ENCODE measurements around the gene DCLRE1B.

Gene DCLRE1B

GRCh38 chr1:113887402-113888175 is 17.5 kb upstream of the DCLRE1B start, which contains the start of gene BCL2L15:
Gene BCL2L15, minus strand, starts transcription at chr1:113887581. Its CDS starts 206 bp downstream, at chr1:113887375.
- no peak for DNase-seq (ENCODE audit: low read depth)

- no peak for DNase-seq (ENCODE audit: low read depth)
Observed at GRCh38 chr1:113890816-113891215, 14.3 kb upstream of the DCLRE1B start.

GRCh38 chr1:113891631-113892220 is 13.4 kb upstream of the DCLRE1B start:
- no peak for DNase-seq (ENCODE audit: low read depth)

- DNase-seq (ENCODE audit: low read depth): no peak
Observed at GRCh38 chr1:113893267-113893666, 11.9 kb upstream of the DCLRE1B start.

GRCh38 chr1:113895098-113895497 is 10.0 kb upstream of the DCLRE1B start:
- DNase-seq (ENCODE audit: low read depth): no peak

GRCh38 chr1:113895961-113896360 is 9.2 kb upstream of the DCLRE1B start:
- DNase-seq (ENCODE audit: low read depth): no peak

GRCh38 chr1:113898241-113898814 is 6.8 kb upstream of the DCLRE1B start:
- no peak for DNase-seq (ENCODE audit: low read depth)

GRCh38 chr1:113899111-113899510 is 6.0 kb upstream of the DCLRE1B start:
- DNase-seq (ENCODE audit: low read depth): no peak

GRCh38 chr1:113901191-113901590 is 3.9 kb upstream of the DCLRE1B start:
- DNase-seq (ENCODE audit: low read depth): no peak

GRCh38 chr1:113903501-113904292 is 1.4 kb upstream of the DCLRE1B start:
- DNase-seq (ENCODE audit: low read depth): no peak

- no peak for DNase-seq (ENCODE audit: low read depth)
Observed at GRCh38 chr1:113904293-113904673, 843 bp upstream of the DCLRE1B start.

- DNase-seq (ENCODE audit: low read depth): no peak
Observed at GRCh38 chr1:113905435-113905861, 322 bp downstream of the DCLRE1B start.

GRCh38 chr1:113912594-113913311 is 7.6 kb downstream of the DCLRE1B start:
- DNase-seq (ENCODE audit: low read depth): no peak

- DNase-seq (ENCODE audit: low read depth): no peak
Observed at GRCh38 chr1:113913312-113913668, 8.2 kb downstream of the DCLRE1B start.

- DNase-seq (ENCODE audit: low read depth): no peak
Observed at GRCh38 chr1:113913887-113914664, 8.9 kb downstream of the DCLRE1B start.

- DNase-seq (ENCODE audit: low read depth): no peak
Observed at GRCh38 chr1:113916974-113917373, 11.8 kb downstream of the DCLRE1B start.

- no peak for DNase-seq (ENCODE audit: low read depth)
Observed at GRCh38 chr1:113917400-113918082, 12.4 kb downstream of the DCLRE1B start.

GRCh38 chr1:113918243-113918642 is 13.1 kb downstream of the DCLRE1B start:
- no peak for DNase-seq (ENCODE audit: low read depth)

- DNase-seq (ENCODE audit: low read depth): no peak
Observed at GRCh38 chr1:113922957-113923356, 17.8 kb downstream of the DCLRE1B start.

GRCh38 chr1:113924473-113924872 is 19.3 kb downstream of the DCLRE1B start:
- DNase-seq (ENCODE audit: low read depth): no peak

Measured in stimulated activated CD8-positive, alpha-beta memory T cell treated with anti-CD3 and anti-CD28 coated beads, Interleukin-12 subunit alpha, Interleukin-12 subunit beta, amount 100 ng/mL, for 4 hours (primary cell).